HG03103 (cell line): ENCODE measurements around the gene DCAF6.

Experiments used
- ATAC-seq: cut with Tn5 transposase; IDR thresholded peaks from one replicate; pipeline ENCODE4 v1.9.1; 2021; ENCODE audit warnings: low read depth; ENCODE audit not compliant: unreplicated experiment

The DCAF6 gene

DNA sequence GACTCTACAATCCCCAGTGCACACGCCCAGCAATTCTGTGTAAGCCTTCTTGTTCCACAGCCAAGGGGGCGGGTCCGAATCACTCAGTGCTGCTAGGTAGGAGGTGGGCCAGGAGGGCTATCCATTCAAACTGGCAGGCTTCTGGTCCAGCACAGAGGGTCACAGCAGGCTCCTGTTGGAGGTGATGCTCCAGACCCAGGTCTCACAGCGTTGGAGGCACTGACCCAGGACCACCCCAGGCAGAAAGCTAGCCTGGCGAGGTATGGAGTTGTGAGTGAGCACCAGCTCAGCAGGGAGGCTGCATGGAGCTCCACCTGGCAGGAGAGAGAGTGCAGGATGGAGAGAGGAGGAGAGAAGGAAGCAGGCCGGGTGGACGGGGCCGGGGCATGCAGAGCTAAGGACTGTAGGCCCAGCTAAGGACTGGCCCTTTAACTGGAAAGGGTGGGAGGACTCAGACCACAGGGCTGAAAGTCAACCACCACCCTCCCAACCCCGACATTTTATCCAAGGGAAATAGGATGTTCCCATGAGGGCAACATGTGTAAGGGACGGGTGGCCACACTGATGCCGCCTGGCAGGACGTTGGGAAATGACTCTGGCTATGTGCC lies 161.5 kb downstream of the DCAF6 start:
- no peak for ATAC-seq

DNA sequence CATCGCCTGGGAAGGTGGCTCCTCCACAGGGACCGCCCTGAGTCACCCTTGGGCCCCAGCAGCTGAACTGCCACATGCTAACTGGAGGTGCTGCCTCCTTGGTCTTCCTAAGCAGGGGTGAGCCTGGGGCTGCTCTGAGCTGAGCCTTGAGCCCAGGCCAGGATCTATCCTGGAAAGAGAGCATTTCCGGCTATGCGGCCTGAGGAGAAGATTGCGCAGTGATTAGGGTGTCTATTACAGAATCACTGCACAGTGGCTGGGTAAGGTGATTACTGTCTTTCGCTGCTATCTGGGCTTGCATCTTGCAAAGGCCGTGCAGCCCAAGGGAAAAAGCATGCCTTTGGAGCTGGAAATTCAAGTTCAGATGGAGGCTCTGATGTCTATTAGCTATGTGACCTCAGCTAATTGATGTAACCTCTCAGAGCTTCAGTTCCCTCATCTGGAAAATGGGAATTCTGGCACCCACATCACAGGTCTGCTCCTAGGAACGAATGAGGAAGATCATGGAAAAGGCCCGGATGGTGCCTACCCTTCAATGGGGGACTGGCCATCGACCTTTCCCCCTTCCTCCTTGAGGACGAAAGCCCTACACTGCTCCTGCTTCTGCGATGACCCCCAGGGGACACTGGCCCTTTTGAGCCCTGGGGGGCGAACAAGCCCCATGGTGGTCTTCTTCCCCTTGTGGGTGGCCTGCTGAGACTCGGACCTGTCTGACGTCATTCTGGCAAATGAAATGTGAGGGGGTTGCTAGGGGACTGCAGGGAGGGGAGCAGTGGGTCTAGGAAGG lies 162.2 kb downstream of the DCAF6 start:
- ATAC-seq = no peak

DNA sequence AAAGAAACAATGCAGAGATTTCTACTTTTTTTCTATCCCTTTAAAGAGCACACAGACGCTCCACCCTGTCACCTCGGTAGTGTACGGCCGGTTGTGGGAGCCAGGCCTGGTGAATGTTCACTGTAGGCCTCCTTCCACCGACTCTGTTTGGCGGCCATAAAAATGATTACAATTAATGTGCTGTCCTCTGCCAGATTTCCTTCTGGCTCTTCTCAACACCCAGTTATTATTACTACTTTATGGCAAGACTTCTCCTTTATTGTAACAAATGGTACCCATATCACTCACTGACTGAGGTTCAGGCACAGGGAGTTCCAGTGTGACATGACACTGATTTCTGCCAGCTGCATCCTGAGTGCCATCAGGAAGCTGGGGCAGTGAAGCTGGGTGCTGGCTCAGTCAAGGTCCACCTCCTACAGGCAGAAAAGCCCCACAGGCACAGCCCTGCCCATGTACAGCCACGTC lies 162.9 kb downstream of the DCAF6 start:
- no peak for ATAC-seq

DNA sequence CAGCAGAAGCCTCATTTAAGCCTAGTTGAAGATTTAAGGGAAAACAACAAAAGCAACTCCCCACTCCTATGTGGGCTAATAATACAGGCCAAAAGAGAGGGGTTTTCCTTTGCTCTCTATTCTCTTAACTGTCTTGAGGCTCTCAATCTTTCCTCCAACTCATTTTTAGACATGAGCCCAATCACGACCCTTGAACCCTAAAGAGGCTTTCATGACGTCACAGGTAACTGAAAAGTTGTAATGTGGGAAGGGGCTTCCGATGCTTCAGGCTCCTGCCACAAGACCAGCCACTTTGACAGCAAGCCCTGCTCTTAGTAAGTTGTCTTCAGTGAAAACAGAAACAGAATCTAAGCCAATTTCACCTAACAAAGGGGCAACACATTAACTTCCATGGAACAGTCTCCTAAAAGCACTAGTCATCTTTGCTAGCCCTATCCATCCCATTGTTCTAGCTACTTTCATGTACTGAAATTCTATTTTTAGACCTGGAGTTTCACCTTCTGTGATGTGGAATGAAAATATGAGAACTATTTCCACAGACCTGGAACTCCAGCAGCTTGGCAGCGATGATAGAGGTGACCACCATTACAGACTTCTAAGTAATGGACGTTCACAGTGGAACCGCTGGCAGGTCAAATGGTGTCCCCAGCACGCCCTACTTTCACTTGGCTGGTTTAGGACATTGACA lies 164.0 kb downstream of the DCAF6 start:
- no peak for ATAC-seq

DNA sequence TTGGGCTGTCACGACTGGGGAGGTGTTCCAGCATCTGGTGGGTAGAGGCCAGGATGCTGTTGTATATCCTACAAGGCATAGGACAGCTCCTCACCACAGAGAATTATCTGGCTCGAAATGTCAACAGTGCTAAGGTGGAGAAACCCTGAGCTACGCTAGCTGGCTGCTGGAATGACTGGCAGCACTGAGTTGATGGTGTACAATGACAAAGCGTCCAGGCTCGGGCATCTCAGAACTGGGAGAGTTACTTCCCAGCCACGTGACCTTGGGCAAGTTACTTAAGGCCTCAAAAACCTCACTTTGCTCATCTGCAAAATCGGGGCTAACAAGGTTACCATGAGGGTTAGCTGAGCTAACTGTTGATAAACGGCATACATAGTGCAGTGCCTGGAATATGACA lies 164.9 kb downstream of the DCAF6 start:
- ATAC-seq = no peak

DNA sequence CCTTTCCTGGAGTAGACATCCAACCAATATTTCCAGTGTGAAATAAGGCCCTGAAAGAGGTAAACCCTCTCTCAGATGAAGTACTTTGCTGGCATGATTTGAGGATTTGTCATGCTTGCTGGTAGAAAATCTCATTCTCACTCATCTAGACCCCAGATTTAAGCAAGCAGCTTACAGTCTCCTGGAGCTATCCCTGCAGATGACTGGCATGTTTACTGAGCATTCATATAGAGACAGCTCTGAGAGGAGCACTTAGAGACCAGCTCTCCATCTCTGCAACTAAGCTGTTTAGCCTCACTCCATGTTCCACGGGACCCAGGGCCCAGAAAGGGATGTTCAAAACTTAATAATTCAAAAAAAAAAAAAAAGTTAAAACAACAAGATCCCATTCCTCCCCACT lies 166.0 kb downstream of the DCAF6 start:
- no peak for ATAC-seq

DNA sequence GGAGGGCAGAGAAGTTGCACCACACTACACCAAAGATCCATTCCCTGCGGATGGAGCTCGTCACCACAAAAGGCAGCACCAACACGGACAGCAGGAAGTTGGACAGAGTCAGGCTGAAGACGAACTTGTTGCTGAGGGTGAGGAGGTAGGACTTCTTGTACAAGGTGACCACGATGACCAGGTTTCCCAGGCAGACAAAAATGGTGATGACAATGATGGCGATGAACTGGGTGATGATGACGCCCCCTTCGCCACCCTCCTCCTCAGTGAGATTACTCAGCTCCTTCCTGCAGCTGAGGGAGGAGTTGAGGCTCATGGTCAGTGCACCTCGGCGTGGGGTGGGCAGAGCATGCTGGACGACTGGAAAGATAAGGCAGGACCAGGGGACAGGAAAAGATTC lies 168.1 kb downstream of the DCAF6 start:
- no peak for ATAC-seq

DNA sequence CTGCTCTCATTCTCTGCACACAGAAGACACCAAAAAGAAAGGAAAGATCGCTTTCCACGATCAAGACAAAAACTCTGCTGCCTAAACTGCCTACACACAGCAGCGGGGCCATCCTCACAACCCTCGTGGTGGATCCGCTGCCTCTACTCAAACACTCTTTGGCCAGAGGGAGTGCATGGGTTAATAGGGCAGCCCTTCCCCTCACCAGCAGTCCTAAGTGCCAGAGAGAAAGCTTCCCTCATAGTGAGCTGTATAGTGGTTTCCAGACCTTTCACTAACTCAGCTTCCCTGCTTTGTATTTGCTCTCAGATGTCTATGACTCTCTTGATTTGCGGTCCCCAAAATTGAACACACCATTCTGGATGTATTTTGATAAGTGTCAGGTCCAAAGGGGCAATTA lies 169.4 kb downstream of the DCAF6 start:
- ATAC-seq = no peak

DNA sequence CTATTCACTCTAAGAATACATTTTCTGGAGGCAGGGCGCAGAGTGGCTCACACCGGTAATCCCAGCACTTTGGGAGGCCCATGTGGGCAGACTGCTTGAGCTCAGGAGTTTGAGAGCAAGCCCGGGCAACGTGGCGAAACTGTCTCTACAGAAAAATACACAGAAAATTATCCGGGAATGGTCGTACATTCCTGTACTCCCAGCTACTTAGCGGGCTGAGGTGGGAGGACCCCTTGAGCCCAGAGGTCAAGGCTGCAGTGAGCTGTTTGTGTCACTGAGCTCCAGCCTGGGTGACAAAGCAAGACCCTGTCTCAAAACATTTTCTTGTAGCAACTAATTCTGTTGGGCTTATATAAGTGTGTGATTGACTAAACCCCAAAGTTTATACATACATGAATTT lies 169.8 kb downstream of the DCAF6 start:
- no peak for ATAC-seq

DNA sequence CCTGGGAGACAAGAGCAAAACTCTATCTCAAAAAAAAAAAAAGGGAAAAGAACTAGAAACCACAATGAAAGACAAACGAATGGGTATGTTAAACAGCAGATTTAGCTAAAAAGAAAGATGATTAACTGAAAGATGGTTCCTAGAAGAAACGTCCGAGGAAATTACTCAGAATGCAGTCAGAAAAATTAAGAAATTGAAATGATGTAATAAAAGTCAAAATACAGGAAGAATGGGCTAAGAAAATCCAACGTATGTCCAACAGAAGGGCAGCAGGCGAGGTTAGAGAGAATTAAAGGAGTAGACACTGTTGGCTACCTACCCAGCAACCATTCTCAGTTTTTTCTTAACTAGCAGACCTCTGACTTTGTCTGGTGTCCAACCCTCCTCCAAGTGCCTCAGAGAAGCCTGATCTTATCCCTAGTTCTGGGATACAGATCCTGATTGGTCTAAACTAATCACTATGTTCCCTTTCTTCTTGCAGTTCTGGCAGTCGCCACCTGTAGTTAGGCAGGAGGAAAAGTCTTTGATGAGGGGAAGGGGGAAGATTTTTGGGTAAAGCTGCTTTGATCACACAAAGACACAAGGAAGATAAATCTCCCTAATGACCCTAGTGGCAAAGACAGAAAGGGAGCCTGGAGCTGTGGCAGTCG lies 174.5 kb downstream of the DCAF6 start:
- ATAC-seq = no peak

DNA sequence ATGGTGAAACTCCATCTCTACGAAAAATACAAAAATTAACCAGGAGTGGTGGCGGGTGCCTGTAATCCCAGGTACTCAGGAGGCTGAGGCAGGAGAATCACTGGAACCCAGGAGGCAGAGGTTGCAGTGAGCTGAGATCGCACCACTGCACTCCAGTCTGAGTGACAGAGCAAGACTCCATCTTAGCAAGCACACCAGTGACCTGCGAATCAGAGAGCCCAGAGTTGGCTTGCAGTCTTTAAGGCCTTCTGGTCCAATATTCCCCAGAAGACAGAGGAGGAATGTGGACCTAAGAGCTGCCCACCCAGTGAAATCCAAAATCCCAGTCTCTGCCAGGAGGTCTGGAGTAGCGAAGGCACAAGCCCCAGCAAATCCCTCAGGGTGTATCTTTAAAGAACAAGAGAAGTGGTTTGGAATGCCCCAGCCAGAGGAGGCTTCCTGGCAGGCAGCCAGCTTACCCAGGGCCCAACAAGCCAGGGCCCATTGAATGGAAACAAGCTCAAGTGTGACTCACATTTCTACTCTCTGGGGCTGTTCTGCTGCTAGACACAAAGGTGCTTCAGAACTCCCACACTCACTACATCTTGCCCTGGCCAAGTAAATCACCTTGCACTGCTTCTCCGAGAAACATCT lies 176.3 kb downstream of the DCAF6 start:
- ATAC-seq = no peak

DNA sequence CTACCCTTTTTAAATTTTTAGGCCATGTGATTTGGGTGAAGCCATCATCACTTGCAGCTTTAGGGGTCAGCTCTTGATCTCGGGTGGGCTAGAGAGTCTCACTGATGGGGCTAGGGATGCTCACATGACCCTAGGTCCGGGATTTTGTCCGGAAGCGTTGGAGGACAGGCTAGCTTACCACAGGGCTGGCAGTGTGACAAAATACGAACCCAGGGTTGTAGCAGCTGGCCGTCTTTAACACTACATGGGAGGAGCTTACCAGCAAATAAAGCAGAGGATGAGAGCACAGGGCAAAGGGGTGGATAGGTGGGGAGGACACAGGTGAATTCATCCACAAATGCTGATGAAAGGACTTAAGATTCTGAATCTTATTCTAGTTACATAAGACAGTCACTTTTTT lies 178.4 kb downstream of the DCAF6 start:
- no peak for ATAC-seq

DNA sequence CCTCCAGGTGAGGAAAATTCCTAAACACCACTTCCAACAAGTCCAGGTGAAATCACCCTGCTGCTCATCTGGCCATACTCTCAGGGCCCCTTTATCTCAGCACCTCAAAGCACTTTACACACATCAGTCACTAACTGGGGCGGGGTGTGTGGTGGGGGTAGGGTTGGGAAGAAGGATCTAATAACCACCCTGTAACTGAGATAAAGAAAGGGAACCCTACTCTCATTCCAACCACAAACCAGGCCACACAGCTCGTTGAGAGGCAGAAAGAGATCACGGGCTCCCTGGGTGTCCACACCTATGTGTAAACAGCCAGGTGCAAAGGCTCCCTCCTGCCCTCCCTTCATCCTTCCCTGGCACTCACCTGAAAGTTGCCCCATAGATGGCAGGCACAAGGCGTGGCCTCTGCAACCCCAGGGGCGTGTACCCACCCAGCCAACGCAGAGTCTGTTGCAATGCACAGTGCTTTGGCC lies 179.9 kb downstream of the DCAF6 start:
- no peak for ATAC-seq

DNA sequence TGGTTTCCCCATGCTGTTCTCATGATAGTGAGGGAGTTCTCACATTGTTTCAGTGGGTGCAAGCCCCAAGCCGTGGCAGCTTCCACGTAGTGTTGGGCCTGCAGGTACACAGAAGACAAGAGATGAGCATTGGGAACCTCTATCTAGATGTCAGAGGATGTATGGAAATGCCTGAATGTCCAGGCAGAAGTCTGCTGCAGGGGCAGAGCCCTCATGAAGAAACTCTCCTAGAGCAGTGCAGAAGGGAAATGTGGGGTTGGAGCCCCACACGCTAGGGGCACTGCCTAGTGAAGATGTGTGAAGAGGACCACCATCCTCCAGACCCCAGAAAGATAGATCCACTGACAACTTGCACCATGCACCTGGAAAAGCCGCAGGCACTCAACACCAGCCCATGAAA lies 183.3 kb downstream of the DCAF6 start:
- ATAC-seq = no peak

DNA sequence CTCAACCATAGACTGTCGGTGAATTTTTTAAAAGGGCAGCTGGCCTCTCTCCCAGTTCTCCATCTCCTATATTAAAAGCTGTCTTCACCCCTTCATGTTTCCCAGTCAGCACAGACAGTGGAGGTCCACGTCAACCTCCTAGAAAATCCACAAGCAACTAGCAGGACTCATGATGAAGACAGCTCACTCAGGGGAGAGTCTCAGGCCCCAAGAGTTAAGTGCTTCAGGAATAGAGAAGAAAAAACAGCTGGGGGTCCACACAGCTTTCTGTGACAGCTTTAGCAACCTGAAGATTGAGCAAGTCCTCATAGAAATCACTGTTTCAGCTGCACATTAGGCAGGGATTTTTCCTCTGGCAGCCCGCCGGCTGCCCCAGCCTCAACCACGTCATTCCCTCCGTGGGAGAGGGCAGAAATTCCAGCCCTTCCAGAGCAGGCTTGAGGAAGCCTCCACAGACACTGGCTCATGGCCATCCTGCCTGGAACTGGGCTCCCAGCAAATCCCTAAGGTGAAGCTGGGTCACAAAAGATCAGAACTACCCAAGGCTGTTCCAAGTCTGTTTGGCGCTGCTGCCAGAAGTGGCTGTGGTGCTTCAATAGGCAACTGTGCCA lies 185.0 kb downstream of the DCAF6 start:
- no peak for ATAC-seq

DNA sequence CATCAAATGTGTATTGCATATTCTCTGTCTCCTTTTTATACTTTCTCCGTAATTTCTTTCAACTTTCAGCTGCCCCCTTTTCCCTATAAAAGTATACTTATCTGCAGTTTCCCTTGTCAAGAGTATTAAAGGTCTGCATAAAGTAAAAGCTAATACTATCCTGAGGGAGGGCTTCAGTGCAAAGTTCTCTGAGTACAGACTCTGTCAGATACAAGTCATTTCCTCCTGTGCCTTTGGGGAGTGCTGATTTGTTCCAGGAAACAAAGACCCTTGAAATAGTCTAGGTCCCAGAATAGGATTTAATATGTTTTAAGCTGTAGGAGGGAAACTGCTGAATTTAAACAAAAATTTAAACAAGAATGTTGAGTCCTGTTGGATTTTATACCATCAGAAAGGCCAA lies 188.6 kb downstream of the DCAF6 start:
- ATAC-seq = no peak
